Measurements from ENCODE around the gene GP9. TPM values are rescaled to one million over a fixed set of nuclear protein-coding genes. Genes with fewer than 3 reads are reported as not detected.

Gene GP9
- total and polyA plus RNA-seq, 9 of the 15 experiments (the other 6 are each of a cell fraction or from before 2014, with no cell fraction given) = not detected

DNA sequence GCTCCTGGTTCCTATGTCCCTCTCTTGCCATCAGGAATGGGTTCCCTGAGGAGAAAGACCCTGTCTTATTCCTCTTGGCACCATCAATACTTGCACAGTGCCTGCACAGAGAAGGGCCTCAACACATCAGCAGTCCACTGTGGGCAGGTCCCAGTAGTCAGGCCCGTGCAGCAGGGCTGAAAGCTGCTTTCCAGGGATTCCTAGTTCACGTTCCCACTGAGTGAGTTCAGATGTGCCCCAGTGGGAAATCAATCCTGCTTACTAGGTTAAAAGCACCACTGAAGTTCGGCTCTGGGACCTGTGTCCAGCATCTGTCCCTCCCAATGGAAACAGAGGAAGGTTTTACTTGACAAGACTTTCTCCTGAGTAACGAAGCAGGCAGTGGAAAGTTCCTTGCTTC, 45.3 kb downstream of the GP9 start:
- no peak overlapping the region for H3K4me3 ChIP-seq
- POLR2A ChIA-PET = interaction anchor here (0.7 kb wide), 2 partner anchors 11 to 14 kb away, joined by 3 to 4 read pairs; no protein-coding TSS in a partner anchor
- H3K36me3 ChIP-seq (ENCODE audit: control insufficient read depth, insufficient read depth, low read length) = no peaks in the 10 kb centered on the region
- BruUV-seq (replicated peaks) = no TSS peak
- 72% methylated on average over 3 of the region's 4 CpGs for WGBS (ENCODE audit: insufficient coverage, low coverage, missing lambda C conversion rate)
- H3K4me1 ChIP-seq (replicated peaks in 1 of 2; ENCODE audit: control insufficient read depth in 2 of 2, insufficient read depth in 2 of 2, low read length in 2 of 2) = peaks cover 12 to 19% of the 10 kb centered on the region in 2 experiments; a peak in 4 of 5 replicates
- H3K79me2 ChIP-seq (ENCODE audit: control insufficient read depth, insufficient read depth, low read length) = no peaks in the 10 kb centered on the region
- ATAC-seq (no peak), DNase-seq (ENCODE audit: extremely low read depth in 1 of 4, low spot score in 3 of 4) (no peak), FAIRE-seq (no peak)
- no peak overlapping the region for H3K4me2 ChIP-seq (ENCODE audit: insufficient read depth, low read length)
- no peak overlapping the region for H3K9ac ChIP-seq (ENCODE audit: insufficient read depth in 1 of 2, low read depth in 2 of 2, low read length in 2 of 2)
- no peaks in the 10 kb centered on the region for H3K9me3 ChIP-seq (replicated peaks; ENCODE audit: control insufficient read depth, insufficient read depth, low read depth, low read length)
- no peak overlapping the region for H3K27ac ChIP-seq (ENCODE audit: extremely low read depth, low read depth, low read length)
- no peak overlapping the region for H2AFZ ChIP-seq (ENCODE audit: low read depth, low read length)
- TF ChIP-seq ZNF584 (CRISPR knock-in tag; IDR thresholded peaks at IDR 0.05; ENCODE audit: low read depth) (no peak), ARNT (IDR thresholded peaks at IDR 0.05) (no peak), ZNF583 (CRISPR knock-in tag; IDR thresholded peaks at IDR 0.05) (no peak), MEIS2 (IDR thresholded peaks at IDR 0.05; ENCODE audit: partially characterized antibody) (no peak)
- H3K9me1 ChIP-seq (ENCODE audit: control insufficient read depth, insufficient read depth, low read length) = no peaks in the 10 kb centered on the region
- 0 out of 2 replicates have a peak, but pooled peaks cover 3% of the 10 kb centered on the region for H4K20me1 ChIP-seq (replicated peaks; ENCODE audit: control insufficient read depth, insufficient read depth, low read length)
- in situ Hi-C loops (cut with MboI) (no loop called here), intact Hi-C loops (cut with micrococcal nuclease) (no loop called here)
- no peaks in the 10 kb centered on the region for H3K27me3 ChIP-seq (ENCODE audit: control insufficient read depth in 2 of 2, insufficient read depth in 2 of 2, low read length in 2 of 2)
- CTCF ChIA-PET (ENCODE audit: low intra/inter-chr PET ratio) = no interaction called here

DNA sequence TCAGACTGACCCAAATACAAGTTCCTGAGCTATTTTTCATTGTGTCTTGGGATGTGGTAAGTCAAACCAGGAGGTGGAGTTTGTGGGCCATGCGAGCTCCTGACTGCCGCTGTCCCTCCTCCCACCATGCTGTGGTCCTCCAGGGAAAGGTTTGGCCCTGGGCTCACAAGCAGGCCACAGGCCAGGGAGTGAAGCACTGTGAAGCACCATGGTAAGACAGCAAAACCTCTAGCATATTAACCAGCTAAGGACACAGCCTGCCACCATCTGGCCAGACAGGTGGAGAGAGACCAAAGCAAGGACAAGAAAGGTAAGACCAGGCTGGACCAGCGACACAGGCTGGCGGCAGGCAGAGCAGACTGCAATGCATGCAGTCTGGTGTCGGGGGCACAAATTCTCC, 45.7 kb downstream of the GP9 start:
- no peaks in the 10 kb centered on the region for H3K27me3 ChIP-seq (ENCODE audit: control insufficient read depth in 2 of 2, insufficient read depth in 2 of 2, low read length in 2 of 2)
- no peaks in the 10 kb centered on the region for H3K36me3 ChIP-seq (ENCODE audit: control insufficient read depth, insufficient read depth, low read length)
- H3K27ac ChIP-seq (ENCODE audit: extremely low read depth, low read depth, low read length) = no peak overlapping the region
- no peak overlapping the region for H3K4me3 ChIP-seq
- intact Hi-C loops (cut with micrococcal nuclease) (no loop called here), in situ Hi-C loops (cut with MboI) (no loop called here)
- H3K9ac ChIP-seq (ENCODE audit: insufficient read depth in 1 of 2, low read depth in 2 of 2, low read length in 2 of 2) = peak overlapping the region in 1 of 2 experiments; percentile 60; a peak in 1 of 4 replicates
- FAIRE-seq (no peak), DNase-seq (ENCODE audit: extremely low read depth in 1 of 4, low spot score in 3 of 4) (no peak), ATAC-seq (peak; percentile 56)
- no TSS peak for BruUV-seq (replicated peaks)
- 0 out of 2 replicates have a peak, but pooled peaks cover 3% of the 10 kb centered on the region for H4K20me1 ChIP-seq (replicated peaks; ENCODE audit: control insufficient read depth, insufficient read depth, low read length)
- no peaks in the 10 kb centered on the region for H3K9me3 ChIP-seq (replicated peaks; ENCODE audit: control insufficient read depth, insufficient read depth, low read depth, low read length)
- H3K9me1 ChIP-seq (ENCODE audit: control insufficient read depth, insufficient read depth, low read length) = no peaks in the 10 kb centered on the region
- no peaks in the 10 kb centered on the region for H3K79me2 ChIP-seq (ENCODE audit: control insufficient read depth, insufficient read depth, low read length)
- TF ChIP-seq ZBTB1 (CRISPR knock-in tag; IDR thresholded peaks at IDR 0.05; ENCODE audit: borderline replicate concordance, low read depth) = no peak
- TF ChIP-seq, protein P1, sequence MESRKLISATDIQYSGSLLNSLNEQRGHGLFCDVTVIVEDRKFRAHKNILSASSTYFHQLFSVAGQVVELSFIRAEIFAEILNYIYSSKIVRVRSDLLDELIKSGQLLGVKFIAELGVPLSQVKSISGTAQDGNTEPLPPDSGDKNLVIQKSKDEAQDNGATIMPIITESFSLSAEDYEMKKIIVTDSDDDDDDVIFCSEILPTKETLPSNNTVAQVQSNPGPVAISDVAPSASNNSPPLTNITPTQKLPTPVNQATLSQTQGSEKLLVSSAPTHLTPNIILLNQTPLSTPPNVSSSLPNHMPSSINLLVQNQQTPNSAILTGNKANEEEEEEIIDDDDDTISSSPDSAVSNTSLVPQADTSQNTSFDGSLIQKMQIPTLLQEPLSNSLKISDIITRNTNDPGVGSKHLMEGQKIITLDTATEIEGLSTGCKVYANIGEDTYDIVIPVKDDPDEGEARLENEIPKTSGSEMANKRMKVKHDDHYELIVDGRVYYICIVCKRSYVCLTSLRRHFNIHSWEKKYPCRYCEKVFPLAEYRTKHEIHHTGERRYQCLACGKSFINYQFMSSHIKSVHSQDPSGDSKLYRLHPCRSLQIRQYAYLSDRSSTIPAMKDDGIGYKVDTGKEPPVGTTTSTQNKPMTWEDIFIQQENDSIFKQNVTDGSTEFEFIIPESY (CRISPR knock-in tag; IDR thresholded peaks at IDR 0.05) = 0 out of 2 replicates have a peak, but pooled peaks have one; percentile 15
- no peak for TF ChIP-seq ZFPM2 (CRISPR knock-in tag; IDR thresholded peaks at IDR 0.05)
- TF ChIP-seq, protein P2, sequence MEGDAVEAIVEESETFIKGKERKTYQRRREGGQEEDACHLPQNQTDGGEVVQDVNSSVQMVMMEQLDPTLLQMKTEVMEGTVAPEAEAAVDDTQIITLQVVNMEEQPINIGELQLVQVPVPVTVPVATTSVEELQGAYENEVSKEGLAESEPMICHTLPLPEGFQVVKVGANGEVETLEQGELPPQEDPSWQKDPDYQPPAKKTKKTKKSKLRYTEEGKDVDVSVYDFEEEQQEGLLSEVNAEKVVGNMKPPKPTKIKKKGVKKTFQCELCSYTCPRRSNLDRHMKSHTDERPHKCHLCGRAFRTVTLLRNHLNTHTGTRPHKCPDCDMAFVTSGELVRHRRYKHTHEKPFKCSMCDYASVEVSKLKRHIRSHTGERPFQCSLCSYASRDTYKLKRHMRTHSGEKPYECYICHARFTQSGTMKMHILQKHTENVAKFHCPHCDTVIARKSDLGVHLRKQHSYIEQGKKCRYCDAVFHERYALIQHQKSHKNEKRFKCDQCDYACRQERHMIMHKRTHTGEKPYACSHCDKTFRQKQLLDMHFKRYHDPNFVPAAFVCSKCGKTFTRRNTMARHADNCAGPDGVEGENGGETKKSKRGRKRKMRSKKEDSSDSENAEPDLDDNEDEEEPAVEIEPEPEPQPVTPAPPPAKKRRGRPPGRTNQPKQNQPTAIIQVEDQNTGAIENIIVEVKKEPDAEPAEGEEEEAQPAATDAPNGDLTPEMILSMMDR (IDR thresholded peaks at IDR 0.05 in 2 of 3, conservative IDR thresholded peaks at IDR 0.05 in 1 of 3; ENCODE audit: insufficient read depth in 2 of 3, low read depth in 1 of 3, low read length in 3 of 3) = peak; percentile 35 to 51 (median 35); a peak in 3 of 6 replicates
- peak; percentile 92 for TF ChIP-seq ZNF263 (CRISPR knock-in tag; IDR thresholded peaks at IDR 0.05; ENCODE audit: borderline replicate concordance)
- peak in 1 of 2 experiments; percentile 21; a peak in 1 of 4 replicates for TF ChIP-seq RAD21 (CRISPR knock-in tag; conservative IDR thresholded peaks at IDR 0.05 in 1 of 2, IDR thresholded peaks at IDR 0.05 in 1 of 2)
- TF ChIP-seq NFXL1 (CRISPR knock-in tag; IDR thresholded peaks at IDR 0.05) = no peak
- CTCF ChIA-PET (ENCODE audit: low intra/inter-chr PET ratio) = no interaction called here
- 68% methylated on average over 3 of the region's 5 CpGs for WGBS (ENCODE audit: insufficient coverage, low coverage, missing lambda C conversion rate)
- H3K4me2 ChIP-seq (ENCODE audit: insufficient read depth, low read length) = no peak overlapping the region
- H3K4me1 ChIP-seq (replicated peaks in 1 of 2; ENCODE audit: control insufficient read depth in 2 of 2, insufficient read depth in 2 of 2, low read length in 2 of 2) = peaks cover 12 to 18% of the 10 kb centered on the region in 2 experiments; a peak in 4 of 5 replicates
- H2AFZ ChIP-seq (ENCODE audit: low read depth, low read length) = no peak overlapping the region
- POLR2A ChIA-PET = interaction anchor here (0.6 to 1.1 kb wide), 6 partner anchors 10 to 1048 kb away, joined by 3 to 4 read pairs (median 3); no protein-coding TSS in a partner anchor
